A673 (cell line): Measurements from ENCODE around the gene PSMB9.

ENCODE experiments used
- CTCF ChIP-seq: fragments of 300-800, 200-600 bp; sonication (generic); conservative IDR thresholded peaks from 2 replicates; pipeline ENCODE4 v1.5.1; 2017; ENCODE audit warnings: low read depth, mild to moderate bottlenecking, antibody characterized with exemption, low read length, moderate library complexity, mixed read lengths
- EZH2 ChIP-seq: fragments of 200-600 bp; sonication (generic); IDR thresholded peaks from 2 replicates; pipeline ENCODE4 v1.6.1; 2017; ENCODE audit warnings: borderline replicate concordance, low read depth, mild to moderate bottlenecking, mixed read lengths, antibody characterized with exemption, low read length; ENCODE audit not compliant: poor library complexity, severe bottlenecking

GRCh38 chr6:32883789-32884188 is 29.8 kb downstream of the PSMB9 start:
- no peak for TF ChIP-seq CTCF
- no peak for TF ChIP-seq EZH2
